ENCODE results near the gene MAFB. TPM values are rescaled to one million over a fixed set of nuclear protein-coding genes. Genes with fewer than 3 reads are reported as not detected.

MAFB gene
- total RNA-seq, 1 experiment from 2014 or later, result 0.85 TPM

DNA sequence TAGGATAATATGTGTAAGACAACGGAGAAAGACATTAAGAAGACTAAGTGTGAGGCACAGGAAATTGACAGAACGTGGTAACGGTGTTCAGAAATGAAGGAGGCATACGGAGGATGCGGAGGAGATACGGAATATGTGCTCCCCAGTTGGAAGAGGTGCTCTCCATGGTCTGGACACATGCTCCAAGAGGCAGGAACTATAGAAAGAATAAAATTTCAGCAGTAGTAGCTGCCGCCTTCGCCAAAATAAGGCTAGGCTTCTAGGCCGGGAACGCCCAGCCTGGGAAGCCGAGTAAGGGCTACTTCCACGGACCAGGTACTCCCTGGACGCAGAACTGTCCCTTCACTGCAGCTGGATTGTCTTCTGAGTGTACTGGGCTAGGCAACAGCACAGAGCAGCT lies 7.4 kb downstream of the MAFB start:
- H3K9ac ChIP-seq (ENCODE audit: extremely low read depth, insufficient read length, low read length), result no peak overlapping the region
- no peak overlapping the region for H2BK20ac ChIP-seq (ENCODE audit: low read depth, low read length, poor library complexity, severe bottlenecking)
- H4K5ac ChIP-seq (ENCODE audit: insufficient read length, low read depth, low read length), result no peak overlapping the region
- Mint-ChIP-seq H3K9me3 (peaks cover 0 to 3% of the 10 kb centered on the region in 2 experiments; a peak in 1 of 5 replicates), H3K27ac (no peak overlapping the region), H3K27me3 (ENCODE audit: low read depth) (peaks cover 97% of the 10 kb centered on the region), H3K4me1 (peaks cover 29 to 44% of the 10 kb centered on the region in 2 experiments), H3K4me3 (no peak overlapping the region; a peak in 1 of 5 replicates), H3K36me3 (ENCODE audit: insufficient read depth in 1 of 3, low read depth in 3 of 3) (no peaks in the 10 kb centered on the region)
- H3T11ph ChIP-seq (ENCODE audit: low read length), result no peak overlapping the region
- no peak overlapping the region for H3K4ac ChIP-seq (ENCODE audit: low read depth, low read length)
- H2BK5ac ChIP-seq (ENCODE audit: insufficient read length, low read length), result no peak overlapping the region
- no peak overlapping the region for H2AK5ac ChIP-seq (ENCODE audit: insufficient read length, low read length)
- H3K18ac ChIP-seq (ENCODE audit: insufficient read length, low read depth, low read length), result no peak overlapping the region
- H2AFZ ChIP-seq (ENCODE audit: low read length), result no peak overlapping the region
- H4K20me1 ChIP-seq (ENCODE audit: control insufficient read depth, insufficient read depth, insufficient read length), result no peaks in the 10 kb centered on the region
- H3K4me1 ChIP-seq (ENCODE audit: insufficient read depth, low read length), result 0 out of 2 replicates have a peak, but pooled peaks cover 1% of the 10 kb centered on the region
- peaks cover 4% of the 10 kb centered on the region for H3K23me2 ChIP-seq (ENCODE audit: insufficient read length, low read depth, low read length, poor library complexity, severe bottlenecking)
- no peaks in the 10 kb centered on the region for H3K79me1 ChIP-seq (ENCODE audit: insufficient read depth, low read depth, low read length, poor library complexity, severe bottlenecking)
- no peak overlapping the region for H3K23ac ChIP-seq (ENCODE audit: insufficient read length, low read depth, low read length)
- H3K79me2 ChIP-seq (ENCODE audit: insufficient read depth, low read length), result no peaks in the 10 kb centered on the region
- no peak overlapping the region for H2BK120ac ChIP-seq (ENCODE audit: low read depth, low read length, poor library complexity, severe bottlenecking)
- DNase-seq, result no peak
- no peak overlapping the region for H3K56ac ChIP-seq (ENCODE audit: insufficient read length, low read depth, low read length)
- H3K4me2 ChIP-seq (ENCODE audit: insufficient read depth, insufficient read length, low read length), result peak overlapping the region; percentile 39
- H2BK15ac ChIP-seq (ENCODE audit: low read depth, low read length), result no peak overlapping the region
- no peak overlapping the region for H4K91ac ChIP-seq (ENCODE audit: insufficient read length, low read depth, low read length)
- no CpG with 5 or more reads among the region's 13 CpGs for WGBS (ENCODE audit: extremely low coverage, insufficient read length, low lambda C conversion rate)
- H3K27me3 ChIP-seq (ENCODE audit: insufficient read depth, low read length), result peaks cover 70% of the 10 kb centered on the region
- H3K14ac ChIP-seq (ENCODE audit: insufficient read depth, low read length), result no peak overlapping the region
- TF ChIP-seq, protein P1, sequence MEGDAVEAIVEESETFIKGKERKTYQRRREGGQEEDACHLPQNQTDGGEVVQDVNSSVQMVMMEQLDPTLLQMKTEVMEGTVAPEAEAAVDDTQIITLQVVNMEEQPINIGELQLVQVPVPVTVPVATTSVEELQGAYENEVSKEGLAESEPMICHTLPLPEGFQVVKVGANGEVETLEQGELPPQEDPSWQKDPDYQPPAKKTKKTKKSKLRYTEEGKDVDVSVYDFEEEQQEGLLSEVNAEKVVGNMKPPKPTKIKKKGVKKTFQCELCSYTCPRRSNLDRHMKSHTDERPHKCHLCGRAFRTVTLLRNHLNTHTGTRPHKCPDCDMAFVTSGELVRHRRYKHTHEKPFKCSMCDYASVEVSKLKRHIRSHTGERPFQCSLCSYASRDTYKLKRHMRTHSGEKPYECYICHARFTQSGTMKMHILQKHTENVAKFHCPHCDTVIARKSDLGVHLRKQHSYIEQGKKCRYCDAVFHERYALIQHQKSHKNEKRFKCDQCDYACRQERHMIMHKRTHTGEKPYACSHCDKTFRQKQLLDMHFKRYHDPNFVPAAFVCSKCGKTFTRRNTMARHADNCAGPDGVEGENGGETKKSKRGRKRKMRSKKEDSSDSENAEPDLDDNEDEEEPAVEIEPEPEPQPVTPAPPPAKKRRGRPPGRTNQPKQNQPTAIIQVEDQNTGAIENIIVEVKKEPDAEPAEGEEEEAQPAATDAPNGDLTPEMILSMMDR (conservative IDR thresholded peaks at IDR 0.05), result no peak
- H4K8ac ChIP-seq (replicated peaks; ENCODE audit: insufficient read length, low read depth, low read length), result no peak overlapping the region
- no peak overlapping the region for H3K27ac ChIP-seq (ENCODE audit: insufficient read length, low read depth, low read length)
- H2BK12ac ChIP-seq (ENCODE audit: insufficient read length, low read depth, low read length), result no peak overlapping the region
- H3K9me3 ChIP-seq (ENCODE audit: control insufficient read depth, low read depth, low read length), result no peaks in the 10 kb centered on the region
